HG02840 (cell line): Measurements from ENCODE around the gene OGFOD1.
"Not testable (repeated sequence)": the region's sequence is repeated elsewhere in the genome, so short reads cannot be mapped to it uniquely, and the experiment has no call there.

Experiments
- ATAC-seq: cut with Tn5 transposase; IDR thresholded peaks from one replicate; pipeline ENCODE4 v1.9.1; 2021; ENCODE audit warnings: mild to moderate bottlenecking, moderate library complexity, moderate number of reproducible peaks; ENCODE audit not compliant: unreplicated experiment, low FRiP score

The OGFOD1 gene

GRCh38 chr16:56478281-56479049 lies 27.1 kb downstream of the OGFOD1 start:
- no peak for ATAC-seq

- ATAC-seq: no peak
Measured at GRCh38 chr16:56479469-56479868, 28.1 kb downstream of the OGFOD1 start.

DNA sequence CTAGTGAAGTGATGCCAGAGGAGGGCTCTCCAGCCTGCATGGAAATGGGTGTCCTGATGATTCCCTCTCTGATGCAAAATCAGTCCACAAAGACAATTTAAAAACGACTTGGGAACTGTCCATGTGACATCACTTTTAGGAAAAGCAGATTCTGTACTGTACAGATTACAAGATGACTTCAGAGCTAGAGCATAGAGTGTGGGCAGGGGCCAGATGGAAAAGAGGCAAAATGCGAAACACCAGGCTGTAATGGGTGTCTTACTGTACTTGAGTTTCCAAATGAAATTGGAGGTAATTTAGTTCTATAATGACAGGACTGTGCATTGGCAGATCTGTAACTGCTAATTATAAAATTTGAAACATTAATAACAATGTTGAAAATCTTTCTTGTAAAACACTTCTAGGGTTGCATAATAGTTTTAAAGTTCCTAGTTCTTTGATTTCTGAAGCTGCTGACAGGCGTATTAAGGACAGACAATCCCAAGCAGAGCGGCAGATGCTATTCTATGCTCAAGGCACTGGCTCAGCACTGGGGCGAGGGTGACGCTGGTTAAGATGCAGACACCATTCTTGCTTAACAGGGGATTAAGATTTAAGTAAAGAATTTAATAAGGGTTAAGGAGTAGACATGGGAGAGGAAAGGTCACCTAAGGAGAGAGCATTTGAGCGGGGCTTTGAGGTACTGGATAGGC lies 29.6 kb downstream of the OGFOD1 start:
- no peak for ATAC-seq

- ATAC-seq: no peak
Measured at GRCh38 chr16:56481468-56482122, 30.2 kb downstream of the OGFOD1 start.

GRCh38 chr16:56482683-56483236 lies 31.4 kb downstream of the OGFOD1 start:
- ATAC-seq: no peak

GRCh38 chr16:56483394-56483793 lies 32.0 kb downstream of the OGFOD1 start:
- ATAC-seq: no peak

DNA sequence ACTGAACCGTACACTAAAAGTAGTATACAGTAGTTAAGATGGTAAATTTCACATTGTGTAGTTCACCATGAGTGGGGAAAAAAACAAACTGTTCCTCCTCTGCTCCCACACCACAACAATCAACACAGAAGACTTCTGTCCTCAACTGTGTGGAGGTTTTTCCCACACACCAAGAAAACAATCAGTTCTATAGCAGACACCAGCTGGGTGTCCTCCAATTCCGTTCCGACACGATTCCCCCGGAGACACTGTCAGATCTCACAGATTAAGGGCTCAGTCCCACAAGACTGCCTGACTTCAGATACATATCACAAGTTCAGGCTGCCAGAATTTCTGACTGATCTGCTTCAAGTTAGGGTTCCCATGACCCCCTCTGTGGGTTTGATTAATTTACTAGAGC lies 36.7 kb downstream of the OGFOD1 start:
- no peak for ATAC-seq

GRCh38 chr16:56488868-56489267 lies 37.5 kb downstream of the OGFOD1 start:
- not testable (repeated sequence) for ATAC-seq

GRCh38 chr16:56491657-56492261 lies 40.4 kb downstream of the OGFOD1 start:
- no peak for ATAC-seq

DNA sequence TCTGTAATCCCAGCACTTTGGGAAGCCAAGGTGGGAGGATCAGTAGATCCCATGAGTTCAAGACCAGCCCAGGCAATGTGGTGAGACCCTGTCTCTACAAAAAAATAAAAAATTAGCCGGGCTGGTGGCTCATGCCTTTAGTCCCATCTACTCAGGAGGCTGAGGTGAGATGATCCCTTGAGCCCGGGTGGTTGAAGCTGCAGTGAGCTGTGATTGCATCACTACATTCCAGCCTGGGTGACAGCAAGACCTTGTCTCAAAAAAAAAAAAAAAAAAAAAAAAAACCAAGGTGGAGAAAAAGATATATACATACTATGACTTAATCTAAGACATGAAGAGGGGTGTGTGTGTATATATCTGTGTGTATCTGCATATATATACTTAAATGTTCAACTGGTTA lies 41.8 kb downstream of the OGFOD1 start:
- no peak for ATAC-seq

GRCh38 chr16:56493815-56494214 lies 42.5 kb downstream of the OGFOD1 start:
- no peak for ATAC-seq

DNA sequence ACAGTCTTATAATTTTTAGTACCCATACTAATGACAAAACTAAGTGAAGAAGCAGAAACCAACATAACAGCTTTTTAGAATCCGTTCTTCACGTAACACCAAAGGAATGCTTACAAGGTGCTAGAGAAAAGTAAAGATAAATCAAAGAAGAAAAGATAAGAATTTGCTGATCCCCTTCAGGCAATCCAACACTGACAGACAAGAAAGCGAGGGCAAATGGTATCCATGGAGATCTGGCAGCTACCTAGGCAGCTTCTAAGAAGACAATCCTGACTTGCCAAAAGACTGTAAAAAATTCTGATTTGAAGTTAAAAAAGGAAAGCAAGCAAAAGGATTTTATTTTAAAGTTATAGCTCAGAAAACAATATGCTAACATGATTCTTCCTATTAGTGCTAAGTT lies 53.8 kb downstream of the OGFOD1 start:
- ATAC-seq: no peak

DNA sequence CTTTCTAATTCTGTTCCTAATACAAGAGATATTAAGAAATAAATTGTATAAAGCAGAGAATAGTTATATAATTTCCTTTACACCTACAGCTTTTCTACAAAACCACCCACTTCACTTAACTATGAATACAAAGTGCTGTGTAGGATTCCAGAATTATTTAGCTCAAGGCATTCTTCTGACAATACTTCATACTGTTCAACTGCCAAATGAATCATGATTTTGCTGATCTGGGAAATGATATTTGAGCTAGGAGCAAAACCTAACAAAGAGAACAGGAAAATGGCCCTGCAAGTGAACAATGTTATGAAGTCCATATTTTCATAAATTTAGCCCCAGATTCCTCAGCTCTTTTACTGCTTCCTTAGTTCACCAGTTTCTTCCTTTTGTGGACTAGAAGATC lies 55.6 kb downstream of the OGFOD1 start:
- no peak for ATAC-seq

DNA sequence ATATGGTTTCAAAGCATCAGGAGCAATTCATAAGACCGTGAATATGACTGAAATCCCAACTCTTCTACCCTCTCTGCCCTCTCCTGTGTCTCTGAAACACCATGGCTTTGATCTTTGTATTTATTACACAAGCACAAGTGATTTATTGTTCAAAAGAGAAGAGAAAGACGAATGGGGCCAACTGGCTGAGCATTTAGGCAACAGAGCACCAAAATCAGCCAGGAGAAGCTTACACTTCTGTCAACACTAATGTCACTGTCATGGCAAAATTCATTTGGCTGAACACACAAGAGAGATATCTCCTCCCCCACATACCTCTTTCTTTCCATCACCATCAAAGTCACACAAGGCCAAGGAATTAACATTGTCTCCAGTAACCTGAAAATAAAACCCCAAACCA lies 59.2 kb downstream of the OGFOD1 start:
- no peak for ATAC-seq

DNA sequence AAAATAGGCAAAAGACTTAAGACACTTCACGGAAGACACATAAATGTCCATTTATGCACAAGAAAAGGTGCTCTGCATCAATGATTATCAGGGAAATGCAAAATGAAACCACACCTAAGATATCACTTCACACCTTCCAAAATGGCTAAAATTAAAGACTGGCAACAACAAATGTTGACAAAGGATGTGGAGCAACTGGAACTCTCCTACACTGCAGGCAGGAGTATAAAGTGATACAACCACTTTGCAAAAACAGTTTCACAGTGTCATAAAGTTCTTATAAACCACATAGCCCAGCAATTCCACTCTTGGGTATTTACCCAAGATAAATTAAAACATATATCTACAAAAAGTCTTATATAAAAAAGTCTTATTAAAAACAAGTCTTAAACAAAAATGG lies 60.7 kb downstream of the OGFOD1 start:
- ATAC-seq: no peak

- ATAC-seq: no peak
Measured at GRCh38 chr16:56513091-56513490, 61.7 kb downstream of the OGFOD1 start.

GRCh38 chr16:56513972-56514371 lies 62.6 kb downstream of the OGFOD1 start:
- ATAC-seq: no peak

DNA sequence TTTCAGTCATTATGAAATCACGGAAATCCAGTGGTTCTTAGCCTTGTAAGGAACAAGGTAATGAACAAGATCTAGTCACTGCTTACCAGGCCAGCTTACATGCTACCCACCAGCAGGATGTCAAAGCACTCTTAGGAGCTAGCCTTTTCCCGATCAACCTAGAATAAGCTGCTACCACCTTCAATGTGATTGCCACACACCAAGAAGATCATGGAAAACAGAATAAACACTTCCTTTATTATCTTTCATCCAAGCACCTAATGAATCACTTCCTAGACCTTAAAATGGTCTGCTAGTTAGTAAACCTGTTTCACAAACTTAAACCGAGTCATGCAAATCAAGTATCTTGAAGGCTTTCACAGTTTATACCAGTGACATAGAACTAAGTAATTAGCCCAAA lies 63.5 kb downstream of the OGFOD1 start:
- no peak for ATAC-seq

GRCh38 chr16:56515665-56516064 lies 64.3 kb downstream of the OGFOD1 start:
- no peak for ATAC-seq

GRCh38 chr16:56517206-56517605 lies 65.9 kb downstream of the OGFOD1 start:
- ATAC-seq: no peak

GRCh38 chr16:56518425-56518824 lies 67.1 kb downstream of the OGFOD1 start:
- ATAC-seq: no peak
